Activated B cell treated with CpG ODN at 0.5 μM for 24 hours (primary cell): ENCODE data around the gene GALNT10. TPM values are rescaled to one million over a fixed set of nuclear protein-coding genes. Genes with fewer than 3 reads are reported as not detected.

Experiments used
- ATAC-seq: fragments of 200-7000 bp; cut with Tn5 transposase; one replicate; pipeline ENCODE4 v1.10.0; 2021; ENCODE audit warnings: low read depth, mild to moderate bottlenecking, moderate library complexity
- CTCF ChIA-PET: fragments of 350-600 bp; sonication (Branson Sonifier 250); formaldehyde crosslinking; loops from one replicate; lab custom pipeline; 2021; ENCODE audit warnings: antibody characterized with exemption; lab: Charles Lee
- POLR2A ChIA-PET: fragments of 350-600 bp; sonication (Branson Sonifier 250); formaldehyde crosslinking; loops from one replicate; lab custom pipeline; 2021; ENCODE audit warnings: antibody characterized with exemption; lab: Charles Lee
- DNase-seq: peaks from one replicate; pipeline ENCODE4 v3.0.0; 2022
- H3K27ac Mint-ChIP-seq: one replicate; pipeline ENCODE4 v1.8.0; 2020; ENCODE audit warnings: mixed read lengths
- H3K27me3 Mint-ChIP-seq: one replicate; pipeline ENCODE4 v1.8.0; 2021; ENCODE audit warnings: mixed read lengths
- H3K36me3 Mint-ChIP-seq: one replicate; pipeline ENCODE4 v1.8.0; 2021; ENCODE audit warnings: low read depth, mixed read lengths
- H3K4me1 Mint-ChIP-seq: one replicate; pipeline ENCODE4 v1.8.0; 2021; ENCODE audit warnings: mixed read lengths
- H3K4me3 Mint-ChIP-seq: one replicate; pipeline ENCODE4 v1.8.0; 2020; ENCODE audit warnings: mild to moderate bottlenecking, mixed read lengths
- H3K9me3 Mint-ChIP-seq: one replicate; pipeline ENCODE4 v1.8.0; 2020; ENCODE audit warnings: mixed read lengths
- CTCF ChIP-seq: fragments of 200-600 bp; IDR thresholded peaks from one replicate; pipeline ENCODE4 v1.8.0; 2022; ENCODE audit warnings: antibody characterized with exemption, mild to moderate bottlenecking
- intact Hi-C: fragments of 100-400 bp; cut with micrococcal nuclease; formaldehyde crosslinking; loops from one replicate; pipeline ENCODE4 v1.15.1; 2024
- total RNA-seq: library from RNA; stranded (reverse); gene quantifications from 2 replicates; pipeline ENCODE4 v1.2.3, GENCODE V29; 2022

The GALNT10 gene
- total RNA-seq, 1 donor from 2014 or later = 41.5 TPM

- ChIA-PET CTCF (no interaction called here), POLR2A (interaction anchor here (0.5 to 5.6 kb wide), 5 partner anchors 16 to 630 kb away, joined by 3 to 36 read pairs (median 4); partner anchors contain the start of gene GALNT10)
- Mint-ChIP-seq H3K27ac (peak overlapping the region; percentile 47), H3K27me3 (no peaks in the 10 kb centered on the region), H3K4me3 (peak overlapping the region; percentile 19), H3K36me3 (no peaks in the 10 kb centered on the region), H3K4me1 (peaks cover 57% of the 10 kb centered on the region), H3K9me3 (no peaks in the 10 kb centered on the region)
- DNase-seq (no peak), ATAC-seq (no peak)
- intact Hi-C loops = loop anchor here (2.0 to 5.0 kb wide), 2 partner anchors 15 to 166 kb away; no protein-coding TSS in a partner anchor
- no peak for TF ChIP-seq CTCF
Observed at GRCh38 chr5:154237946-154238345, 47.4 kb downstream of the GALNT10 start.

- ChIA-PET POLR2A (interaction anchor here (0.6 to 5.6 kb wide), 4 partner anchors 17 to 629 kb away, joined by 3 to 36 read pairs (median 4); partner anchors contain the start of gene GALNT10), CTCF (interaction anchor here (0.6 to 1.0 kb wide), 2 partner anchors 42 to 167 kb away, joined by 3 read pairs; no protein-coding TSS in a partner anchor)
- DNase-seq = peak; percentile 50
- H3K36me3 Mint-ChIP-seq = no peaks in the 10 kb centered on the region
- intact Hi-C loops = loop anchor here (1.0 to 5.0 kb wide), 6 partner anchors 11 to 167 kb away; partner anchors contain the start of gene GALNT10
- TF ChIP-seq CTCF = no peak
- H3K4me1 Mint-ChIP-seq = peaks cover 67% of the 10 kb centered on the region
- ATAC-seq = peak; percentile 97
- H3K9me3 Mint-ChIP-seq = no peaks in the 10 kb centered on the region
- peak overlapping the region; percentile 25 for H3K4me3 Mint-ChIP-seq
- peak overlapping the region; percentile 43 for H3K27ac Mint-ChIP-seq
- no peaks in the 10 kb centered on the region for H3K27me3 Mint-ChIP-seq
Observed at GRCh38 chr5:154238776-154239481, 48.4 kb downstream of the GALNT10 start.

- peaks cover 74% of the 10 kb centered on the region for H3K4me1 Mint-ChIP-seq
- POLR2A ChIA-PET = interaction anchor here (0.5 to 5.6 kb wide), 2 partner anchors 50 to 53 kb away, joined by 3 to 36 read pairs; partner anchors contain the start of gene GALNT10
- no peak overlapping the region for H3K4me3 Mint-ChIP-seq
- ATAC-seq (no peak), DNase-seq (no peak)
- H3K36me3 Mint-ChIP-seq = peaks cover 2% of the 10 kb centered on the region
- no peaks in the 10 kb centered on the region for H3K27me3 Mint-ChIP-seq
- no peak overlapping the region for H3K27ac Mint-ChIP-seq
- H3K9me3 Mint-ChIP-seq = no peaks in the 10 kb centered on the region
- intact Hi-C loops = no loop called here
- TF ChIP-seq CTCF = no peak
- CTCF ChIA-PET = no interaction called here
Observed at GRCh38 chr5:154240595-154240994, 50.1 kb downstream of the GALNT10 start.

GRCh38 chr5:154241021-154241420 lies 50.5 kb downstream of the GALNT10 start:
- TF ChIP-seq CTCF = no peak
- CTCF ChIA-PET = no interaction called here
- peaks cover 74% of the 10 kb centered on the region for H3K4me1 Mint-ChIP-seq
- intact Hi-C loops = no loop called here
- no peak overlapping the region for H3K4me3 Mint-ChIP-seq
- H3K27ac Mint-ChIP-seq = no peak overlapping the region
- no peaks in the 10 kb centered on the region for H3K9me3 Mint-ChIP-seq
- POLR2A ChIA-PET = interaction anchor here (0.5 to 5.6 kb wide), 2 partner anchors 50 to 54 kb away, joined by 3 to 36 read pairs; partner anchors contain the start of gene GALNT10
- no peaks in the 10 kb centered on the region for H3K27me3 Mint-ChIP-seq
- H3K36me3 Mint-ChIP-seq = peaks cover 2% of the 10 kb centered on the region
- no peak for ATAC-seq
- DNase-seq = no peak

- TF ChIP-seq CTCF = no peak
- DNase-seq (no peak), ATAC-seq (no peak)
- H3K36me3 Mint-ChIP-seq = peaks cover 2% of the 10 kb centered on the region
- H3K9me3 Mint-ChIP-seq = no peaks in the 10 kb centered on the region
- ChIA-PET POLR2A (interaction anchor here (0.6 kb wide), 1 partner anchor 13 kb away, joined by 4 read pairs; no protein-coding TSS in a partner anchor), CTCF (interaction anchor here (1.2 kb wide), 1 partner anchor 53 kb away, joined by 3 read pairs; no protein-coding TSS in a partner anchor)
- peak overlapping the region; percentile 59 for H3K27ac Mint-ChIP-seq
- intact Hi-C loops = loop anchor here (2.0 kb wide), 1 partner anchor 14 kb away; no protein-coding TSS in a partner anchor
- no peak overlapping the region for H3K4me3 Mint-ChIP-seq
- H3K4me1 Mint-ChIP-seq = peaks cover 66% of the 10 kb centered on the region
- no peaks in the 10 kb centered on the region for H3K27me3 Mint-ChIP-seq
Observed at GRCh38 chr5:154242442-154242841, 51.9 kb downstream of the GALNT10 start.
